Psoas muscle (tissue), 8 donors: ENCODE measurements around the gene NTNG1. TPM values are rescaled to one million over a fixed set of nuclear protein-coding genes. Genes with fewer than 3 reads are reported as not detected.

ENCODE experiments used
- ATAC-seq, 4 donors: fragments of 200-7000 bp; cut with Tn5 transposase; one replicate each; pipeline ENCODE4 v1.9.1; 2020; ENCODE audit warnings: moderate library complexity in 3 of 4, mild to moderate bottlenecking in 2 of 4
- DNase-seq, 2 donors: peaks; one replicate each; pipeline ENCODE4 v3.0.0-alpha.2; 2020
- H3K27ac ChIP-seq: fragments of 200-600 bp; one replicate; pipeline ENCODE4 v1.8.0; 2022
- H3K27me3 ChIP-seq, 3 donors: fragments of 200-600 bp in 1 of 3; one replicate each; pipeline versions ENCODE4 v1.6.1 to v1.8.0; 2013 to 2022; ENCODE audit warnings: low read length in 2 of 3, mild to moderate bottlenecking in 2 of 3, moderate library complexity in 1 of 3; ENCODE audit not compliant: insufficient read depth in 3 of 3
- H3K36me3 ChIP-seq, 2 donors: fragments of 200-600 bp in 1 of 2; one replicate each; pipeline versions ENCODE4 v1.6.1 to v1.8.0; 2013 to 2022; ENCODE audit warnings: low read depth in 1 of 2, mild to moderate bottlenecking in 1 of 2, moderate library complexity in 1 of 2; ENCODE audit not compliant: insufficient read depth in 1 of 2
- H3K4me1 ChIP-seq: fragments of 200-600 bp; one replicate; pipeline ENCODE4 v1.8.0; 2022
- H3K4me3 ChIP-seq: fragments of 200-600 bp; one replicate; pipeline ENCODE4 v1.8.0; 2022; ENCODE audit warnings: mild to moderate bottlenecking
- H3K9me3 ChIP-seq: fragments of 200-600 bp; one replicate; pipeline ENCODE4 v1.8.0; 2022
- CTCF ChIP-seq: fragments of 200-600 bp; IDR thresholded peaks from one replicate; pipeline ENCODE4 v1.8.0; 2022; ENCODE audit warnings: antibody characterized with exemption
- WGBS, 3 donors: extraction: QIAGEN DNeasy Blood & Tissue Kit; methylation state at CpG; one replicate each; pipeline versions ENCODE4 v1.1.6 to v1.1.7; 2013; 5-methylcytosine and 5-hydroxymethylcytosine counted together
- intact Hi-C, 2 donors: fragments of 100-400 bp; cut with DNase I; formaldehyde crosslinking; loops; one replicate each; pipeline versions ENCODE4 v1.11.0 to v1.14.2; 2022
- polyA plus RNA-seq, 3 donors: library from polyadenylated mRNA; stranded (reverse); fragments of 200-250 nt; gene quantifications; one replicate each; pipeline ENCODE4 v1.2.3, GENCODE V29; 2013
- total RNA-seq, 4 donors: library from RNA; stranded (reverse); fragmentation: NEBNext Ultra II Directional in 2 of 4; extraction: Animal tissue kit (Norgen Biotek cat#: 25700) in 2 of 4; gene quantifications; one replicate each; pipeline versions ENCODE4 v1.2.1 to v1.2.4, GENCODE V29; 2021 to 2023
- donor health status: healthy with polysubstance abuse.
- donor health status: DM: no; HTN: no; CAD: no; lungs with moderate emphysema.
- donor health status: Bipolar disorder and iron deficiency.
- donor health status: healthy.
- donor health status: DM: yes; HTN: yes; CAD: no.
- donor health status: DM: no; HTN: no; CAD: no.
- donor health status: DM: no; HTN: no; CAD: no.
- donor health status: DM: yes; HTN: yes; CAD: no.

Gene NTNG1
- total and polyA plus RNA-seq, 7 donors: 0.01 to 0.34 (median 0.27) TPM; not detected in 4

- H3K36me3 ChIP-seq: no peaks in the 10 kb centered on the region
- H3K27me3 ChIP-seq: no peaks in the 10 kb centered on the region
- intact Hi-C loops: no loop called here
- no peak for DNase-seq
- no peak overlapping the region for H3K4me3 ChIP-seq
- ATAC-seq: no peak
- TF ChIP-seq CTCF: no peak
- no peaks in the 10 kb centered on the region for H3K9me3 ChIP-seq
- WGBS, 3 donors: 76 to 78% (median 76%) methylated on average over 3 of the region's 3 CpGs
- H3K27ac ChIP-seq: no peak overlapping the region
- H3K4me1 ChIP-seq: no peaks in the 10 kb centered on the region
Observed at GRCh38 chr1:107299521-107299920, 158.7 kb downstream of the NTNG1 start.

GRCh38 chr1:107309962-107310361 is 169.1 kb downstream of the NTNG1 start:
- Histone ChIP-seq H3K36me3 (no peaks in the 10 kb centered on the region), H3K4me3 (no peak overlapping the region), H3K27me3 (no peaks in the 10 kb centered on the region), H3K27ac (no peak overlapping the region), H3K4me1 (no peaks in the 10 kb centered on the region), H3K9me3 (no peaks in the 10 kb centered on the region)
- intact Hi-C loops: no loop called here
- no peak for TF ChIP-seq CTCF
- ATAC-seq (no peak), DNase-seq (no peak)
- 73 to 81% (median 77%) methylated on average over 1 of the region's 1 CpG for WGBS, 3 donors

- no peaks in the 10 kb centered on the region for H3K27me3 ChIP-seq
- no peaks in the 10 kb centered on the region for H3K4me1 ChIP-seq
- no peak for TF ChIP-seq CTCF
- 0 to 43% (median 27%) methylated on average over 1 of the region's 1 CpG for WGBS, 3 donors
- no peak overlapping the region for H3K4me3 ChIP-seq
- intact Hi-C loops: no loop called here
- ATAC-seq (no peak), DNase-seq (no peak)
- no peak overlapping the region for H3K27ac ChIP-seq
- no peaks in the 10 kb centered on the region for H3K36me3 ChIP-seq
- H3K9me3 ChIP-seq: no peaks in the 10 kb centered on the region
Observed at GRCh38 chr1:107315652-107316051, 174.8 kb downstream of the NTNG1 start.

- TF ChIP-seq CTCF: no peak
- no peak for DNase-seq
- H3K27me3 ChIP-seq: no peaks in the 10 kb centered on the region
- WGBS, 3 donors: 77 to 82% (median 78%) methylated on average over 2 of the region's 2 CpGs
- H3K4me3 ChIP-seq: no peak overlapping the region
- H3K9me3 ChIP-seq: no peaks in the 10 kb centered on the region
- H3K36me3 ChIP-seq: no peaks in the 10 kb centered on the region
- no peak for ATAC-seq
- no peak overlapping the region for H3K27ac ChIP-seq
- no peaks in the 10 kb centered on the region for H3K4me1 ChIP-seq
- intact Hi-C loops: no loop called here
Observed at GRCh38 chr1:107318932-107319331, 178.1 kb downstream of the NTNG1 start.

GRCh38 chr1:107323784-107324183 is 182.9 kb downstream of the NTNG1 start:
- no peak for TF ChIP-seq CTCF
- no peaks in the 10 kb centered on the region for H3K9me3 ChIP-seq
- H3K4me1 ChIP-seq: no peaks in the 10 kb centered on the region
- no peak for ATAC-seq
- no peak overlapping the region for H3K4me3 ChIP-seq
- H3K27ac ChIP-seq: no peak overlapping the region
- no peaks in the 10 kb centered on the region for H3K27me3 ChIP-seq
- H3K36me3 ChIP-seq: no peaks in the 10 kb centered on the region
- 76 to 89% (median 83%) methylated on average over 3 of the region's 3 CpGs for WGBS, 3 donors
- no peak for DNase-seq
- intact Hi-C loops: no loop called here
